Glutamatergic neuron (in vitro differentiated cells): ENCODE measurements around the gene KCNA2. TPM values are rescaled to one million over a fixed set of nuclear protein-coding genes. Genes with fewer than 3 reads are reported as not detected.
A peak's percentile ranks its signal among the peaks of the same experiment; 100 is the strongest.

Experiments used
- DNase-seq: peaks from one replicate; pipeline ENCODE4 v3.0.0; 2022
- H3K27ac Mint-ChIP-seq: one replicate; pipeline ENCODE4 v1.8.0; 2020; ENCODE audit warnings: mild to moderate bottlenecking, mixed read lengths, inconsistent platforms; ENCODE audit not compliant: unreplicated experiment
- H3K27me3 Mint-ChIP-seq: one replicate; pipeline ENCODE4 v1.8.0; 2020; ENCODE audit warnings: mild to moderate bottlenecking, moderate library complexity, mixed read lengths, inconsistent platforms; ENCODE audit not compliant: unreplicated experiment
- H3K36me3 Mint-ChIP-seq: one replicate; pipeline ENCODE4 v1.8.0; 2020; ENCODE audit warnings: mild to moderate bottlenecking, mixed read lengths, inconsistent platforms; ENCODE audit not compliant: unreplicated experiment
- H3K4me1 Mint-ChIP-seq: one replicate; pipeline ENCODE4 v1.8.0; 2020; ENCODE audit warnings: mild to moderate bottlenecking, low read depth, mixed read lengths, inconsistent platforms; ENCODE audit not compliant: unreplicated experiment
- H3K4me3 Mint-ChIP-seq: one replicate; pipeline ENCODE4 v1.8.0; 2020; ENCODE audit warnings: mild to moderate bottlenecking, mixed read lengths, inconsistent platforms; ENCODE audit not compliant: unreplicated experiment
- H3K9me3 Mint-ChIP-seq: one replicate; pipeline ENCODE4 v1.8.0; 2020; ENCODE audit warnings: mild to moderate bottlenecking, moderate library complexity, mixed read lengths, inconsistent platforms; ENCODE audit not compliant: unreplicated experiment
- CTCF ChIP-seq: fragments of 200-600 bp; sonication (generic); IDR thresholded peaks from one replicate; pipeline ENCODE4 v1.5.0; 2021; ENCODE audit not compliant: partially characterized antibody, unreplicated experiment
- total RNA-seq: library from RNA; stranded (reverse); fragmentation: NEBNext Ultra II Directional; extraction: Animal tissue kit (Norgen Biotek cat#: 25700); gene quantifications from one replicate; pipeline ENCODE4 v1.2.1, GENCODE V29; 2021; ENCODE audit not compliant: unreplicated experiment

The KCNA2 gene
- total RNA-seq, 1 donor from 2014 or later = 19.7 TPM

GRCh38 chr1:110584045-110584444 lies 22.1 kb downstream of the KCNA2 start:
- H3K9me3 Mint-ChIP-seq = peaks cover 3% of the 10 kb centered on the region
- H3K27me3 Mint-ChIP-seq = peaks cover 6% of the 10 kb centered on the region
- no peak for TF ChIP-seq CTCF
- peaks cover 14% of the 10 kb centered on the region for H3K4me1 Mint-ChIP-seq
- H3K4me3 Mint-ChIP-seq = no peak overlapping the region
- H3K36me3 Mint-ChIP-seq = peaks cover 5% of the 10 kb centered on the region
- no peak overlapping the region for H3K27ac Mint-ChIP-seq
- DNase-seq = no peak

- peaks cover 3% of the 10 kb centered on the region for H3K9me3 Mint-ChIP-seq
- H3K36me3 Mint-ChIP-seq = peaks cover 10% of the 10 kb centered on the region
- TF ChIP-seq CTCF = no peak
- H3K4me1 Mint-ChIP-seq = peaks cover 14% of the 10 kb centered on the region
- DNase-seq = no peak
- peaks cover 6% of the 10 kb centered on the region for H3K27me3 Mint-ChIP-seq
- no peak overlapping the region for H3K27ac Mint-ChIP-seq
- H3K4me3 Mint-ChIP-seq = no peak overlapping the region
Observed at GRCh38 chr1:110583505-110583904, 22.7 kb downstream of the KCNA2 start.

- H3K27ac Mint-ChIP-seq = no peak overlapping the region
- peaks cover 3% of the 10 kb centered on the region for H3K9me3 Mint-ChIP-seq
- H3K27me3 Mint-ChIP-seq = peaks cover 6% of the 10 kb centered on the region
- no peak for TF ChIP-seq CTCF
- DNase-seq = no peak
- H3K4me1 Mint-ChIP-seq = peaks cover 14% of the 10 kb centered on the region
- H3K4me3 Mint-ChIP-seq = no peak overlapping the region
- peaks cover 10% of the 10 kb centered on the region for H3K36me3 Mint-ChIP-seq
Observed at GRCh38 chr1:110582378-110582777, 23.8 kb downstream of the KCNA2 start.

GRCh38 chr1:110581682-110582145 lies 24.4 kb downstream of the KCNA2 start:
- Mint-ChIP-seq H3K9me3 (peaks cover 3% of the 10 kb centered on the region), H3K36me3 (peaks cover 10% of the 10 kb centered on the region), H3K27me3 (peaks cover 6% of the 10 kb centered on the region), H3K4me3 (no peak overlapping the region), H3K27ac (peak overlapping the region; percentile 76), H3K4me1 (peaks cover 14% of the 10 kb centered on the region)
- TF ChIP-seq CTCF = no peak
- no peak for DNase-seq

- Mint-ChIP-seq H3K27ac (no peak overlapping the region), H3K4me3 (no peak overlapping the region), H3K4me1 (peaks cover 14% of the 10 kb centered on the region), H3K36me3 (peaks cover 10% of the 10 kb centered on the region), H3K27me3 (peaks cover 6% of the 10 kb centered on the region), H3K9me3 (peaks cover 3% of the 10 kb centered on the region)
- no peak for DNase-seq
- no peak for TF ChIP-seq CTCF
Observed at GRCh38 chr1:110580244-110580643, 25.9 kb downstream of the KCNA2 start.
